Posterior cingulate gyrus (tissue), 11 donors: ENCODE measurements around the gene AR.

Experiments
- DNase-seq, 10 donors: peaks; one replicate each; pipeline versions ENCODE4 v3.0.0 to v3.0.0-alpha.2; 2020 to 2021; ENCODE audit warnings: mixed read lengths in 3 of 10
- intact Hi-C: fragments of 100-400 bp; cut with DNase I; formaldehyde crosslinking; loops from one replicate; pipeline ENCODE4 v1.15.1; 2023

AR gene

DNA sequence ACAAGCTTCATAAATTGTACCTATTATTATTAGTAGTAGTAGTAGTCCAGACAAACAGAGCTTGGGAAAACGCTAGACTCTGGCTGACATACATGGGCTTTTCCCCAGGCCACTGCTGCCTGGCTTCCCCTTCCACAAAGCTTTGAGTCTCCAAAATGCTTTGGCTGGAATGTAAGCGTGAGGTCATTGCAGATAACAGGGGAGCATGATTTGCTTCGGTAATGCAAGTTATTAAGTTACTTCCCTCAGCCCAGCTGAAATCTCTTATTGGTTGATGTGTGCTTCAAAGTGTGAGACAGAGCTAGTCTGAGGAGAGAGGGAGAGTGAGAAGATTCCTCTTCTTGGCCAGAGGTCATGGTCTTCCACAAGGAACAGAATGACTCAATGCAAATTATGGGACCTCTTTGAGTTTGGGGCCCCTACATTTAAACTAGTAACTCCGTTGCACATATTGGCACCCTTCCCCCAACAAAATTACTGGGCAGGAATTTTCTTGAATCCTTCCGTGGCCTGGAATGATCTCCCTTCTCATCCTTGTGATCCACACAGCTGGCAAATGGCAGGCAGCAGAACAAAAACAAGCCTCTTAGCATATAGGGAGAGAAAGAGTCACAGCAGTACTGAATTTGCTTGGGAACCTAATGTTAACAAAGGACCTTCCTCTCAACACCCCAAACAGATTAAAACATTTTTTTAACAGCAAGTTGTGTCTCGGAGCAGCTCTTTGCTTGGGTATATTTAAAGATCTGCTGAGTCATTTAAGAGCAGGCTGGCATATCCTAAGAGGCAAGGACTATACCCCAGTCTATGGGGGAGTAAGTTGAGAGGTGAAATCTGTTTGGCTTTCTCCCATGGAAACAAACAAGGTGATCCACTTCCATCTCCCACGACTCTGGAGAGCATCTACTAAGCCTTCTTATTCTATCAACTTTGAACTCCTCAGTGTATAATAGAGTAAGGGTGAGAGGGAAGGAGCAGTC lies 19.9 kb downstream of the AR start:
- no peak for DNase-seq
- intact Hi-C loops, result no loop called here

GRCh38 chrX:67564475-67564874 lies 20.7 kb downstream of the AR start:
- intact Hi-C loops, result no loop called here
- DNase-seq, result no peak

DNA sequence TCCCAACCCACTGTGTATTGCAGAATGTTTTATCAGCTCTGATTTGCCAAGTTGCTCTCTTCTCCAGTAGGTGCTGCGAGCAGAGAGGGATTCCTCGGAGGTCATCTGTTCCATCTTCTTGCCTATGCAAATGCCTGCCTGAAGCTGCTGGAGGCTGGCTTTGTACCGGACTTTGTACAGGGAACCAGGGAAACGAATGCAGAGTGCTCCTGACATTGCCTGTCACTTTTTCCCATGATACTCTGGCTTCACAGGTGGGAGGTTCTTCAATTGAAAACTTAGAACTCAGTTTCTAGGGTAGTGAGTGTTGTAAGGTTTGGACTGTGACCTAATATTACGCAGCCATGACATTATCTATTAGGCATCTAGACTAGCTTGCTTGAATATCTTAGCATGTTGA lies 24.9 kb downstream of the AR start:
- DNase-seq, result no peak
- intact Hi-C loops, result no loop called here

- intact Hi-C loops, result no loop called here
- DNase-seq, result no peak
These were observed 27.0 kb downstream of the AR start for GRCh38 chrX:67570839-67571238.

DNA sequence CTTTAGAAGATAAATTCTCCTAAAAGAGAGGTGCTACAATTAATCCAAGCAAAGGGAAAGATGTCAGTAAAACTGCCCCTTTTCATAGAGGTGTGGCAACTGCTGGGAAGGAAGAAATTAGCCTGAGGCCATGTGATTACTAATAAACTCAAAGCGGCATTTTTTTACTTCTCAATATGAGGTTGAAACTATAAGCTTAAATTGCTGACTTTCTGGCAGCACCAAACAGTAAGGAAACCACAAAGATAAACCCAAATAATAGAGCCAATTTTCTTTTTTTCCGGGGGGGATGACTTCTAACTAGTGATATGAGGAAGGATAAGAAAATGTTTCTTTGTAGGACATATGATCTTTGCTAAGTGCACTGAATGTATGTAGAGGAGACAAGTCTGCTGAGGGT lies 30.9 kb downstream of the AR start:
- intact Hi-C loops, result no loop called here
- DNase-seq, result no peak

DNA sequence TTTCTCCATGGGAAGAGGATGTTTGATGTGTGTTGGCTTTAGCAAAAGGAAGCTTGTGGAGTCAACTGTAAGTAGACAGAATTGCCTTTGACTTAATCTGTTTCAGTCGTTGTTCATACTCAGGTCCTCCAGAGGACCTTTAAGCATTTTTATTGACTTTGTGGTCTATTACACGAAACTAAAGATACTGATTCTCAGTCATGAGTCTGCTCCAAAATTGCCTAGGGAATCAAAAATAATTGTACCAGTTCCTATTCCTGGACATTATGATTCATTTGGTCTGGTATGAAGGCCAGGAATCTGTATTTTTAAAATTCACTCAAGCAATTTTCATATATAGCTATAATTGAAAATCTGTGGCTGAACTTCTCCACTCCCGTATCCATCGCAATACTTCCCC lies 38.6 kb downstream of the AR start:
- intact Hi-C loops, result no loop called here
- no peak for DNase-seq

DNA sequence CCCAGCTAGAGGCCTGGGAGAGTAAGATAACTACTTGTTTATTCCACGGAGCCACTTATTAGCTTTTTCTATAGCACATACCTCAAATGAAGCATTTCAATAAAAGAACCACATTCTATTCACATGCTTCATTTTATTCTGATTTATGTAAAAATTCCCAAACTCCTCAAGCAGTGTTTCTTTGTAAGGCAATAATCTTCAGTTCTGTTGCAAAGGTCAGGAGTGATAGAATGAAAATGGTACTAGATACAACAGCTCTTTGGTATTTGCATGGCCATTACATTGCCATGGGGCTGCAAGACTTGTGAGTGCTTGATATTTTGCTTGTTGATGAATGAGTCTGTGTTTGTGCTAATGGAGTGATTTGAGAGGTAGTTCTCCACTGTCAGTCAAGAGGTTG lies 39.4 kb downstream of the AR start:
- no peak for DNase-seq
- intact Hi-C loops, result no loop called here

- intact Hi-C loops, result no loop called here
- DNase-seq, result no peak
These were observed 41.6 kb downstream of the AR start for GRCh38 chrX:67585401-67585800.

GRCh38 chrX:67587946-67588624 lies 44.3 kb downstream of the AR start:
- intact Hi-C loops, result no loop called here
- no peak for DNase-seq

GRCh38 chrX:67596839-67597790 lies 53.3 kb downstream of the AR start:
- DNase-seq, result no peak
- intact Hi-C loops, result no loop called here

- intact Hi-C loops, result no loop called here
- no peak for DNase-seq
These were observed 55.7 kb downstream of the AR start for GRCh38 chrX:67599532-67599931.

DNA sequence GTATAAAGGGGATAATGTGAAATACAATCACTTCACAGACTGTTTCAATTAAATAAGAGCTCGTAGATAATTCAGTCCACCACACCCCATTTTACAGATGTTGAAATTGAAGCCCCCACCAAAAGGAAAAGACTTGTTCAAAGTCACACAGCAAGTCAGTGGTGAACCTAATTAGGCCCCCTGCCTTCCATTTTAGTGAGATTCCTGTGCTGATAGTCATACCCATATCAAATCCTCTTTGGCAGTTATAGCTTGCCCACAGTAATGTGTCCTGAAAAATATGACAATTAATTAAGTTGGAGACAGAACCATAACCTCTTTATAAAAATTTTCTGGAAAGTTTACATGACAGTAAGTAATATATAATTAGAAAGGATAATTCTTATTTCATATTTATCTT lies 58.0 kb downstream of the AR start:
- DNase-seq, result no peak
- intact Hi-C loops, result no loop called here

GRCh38 chrX:67604979-67605703 lies 61.3 kb downstream of the AR start:
- no peak for DNase-seq
- intact Hi-C loops, result no loop called here

GRCh38 chrX:67607466-67607865 lies 63.6 kb downstream of the AR start:
- intact Hi-C loops, result no loop called here
- no peak for DNase-seq

GRCh38 chrX:67610282-67610681 lies 66.5 kb downstream of the AR start:
- no peak for DNase-seq
- intact Hi-C loops, result no loop called here

DNA sequence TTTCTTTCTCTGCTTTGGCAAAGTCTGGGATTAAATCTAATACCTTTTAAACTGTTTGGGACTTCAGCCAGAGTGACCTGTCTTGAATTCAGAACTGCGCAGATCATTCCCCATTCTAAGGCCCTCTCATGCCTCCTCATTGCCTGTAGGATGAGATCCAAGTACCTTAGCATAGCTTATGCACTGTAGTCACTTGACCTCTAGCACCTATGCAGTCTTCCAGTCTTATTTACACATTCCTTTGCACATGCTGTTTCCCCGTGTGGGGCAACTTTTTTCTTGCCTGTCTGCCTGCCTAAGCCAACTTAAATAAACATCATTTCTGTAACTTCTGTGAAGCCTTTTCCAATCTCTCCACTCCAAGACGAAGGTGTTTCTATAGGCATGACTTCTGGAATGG lies 68.4 kb downstream of the AR start:
- no peak for DNase-seq
- intact Hi-C loops, result no loop called here

DNA sequence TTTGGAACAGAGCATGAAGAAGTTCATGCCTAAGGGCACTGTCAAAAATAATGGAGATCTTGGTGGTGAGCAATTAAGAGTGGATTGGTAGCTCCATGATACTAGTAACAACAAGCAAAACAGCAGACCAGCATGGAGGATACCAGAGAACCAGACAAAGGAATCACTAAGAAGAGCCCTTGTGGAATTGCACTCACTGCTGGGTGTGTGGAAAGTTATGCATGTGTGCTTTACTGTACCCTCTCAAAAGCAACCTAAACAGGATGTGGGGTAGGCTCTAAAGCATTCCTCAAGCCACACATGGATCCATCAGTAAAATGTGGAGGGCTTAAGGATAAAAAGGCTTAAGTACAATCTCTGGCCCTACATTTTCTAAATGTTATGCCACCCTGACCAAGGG lies 69.5 kb downstream of the AR start:
- no peak for DNase-seq
- intact Hi-C loops, result no loop called here

- DNase-seq, result no peak
- intact Hi-C loops, result no loop called here
These were observed 70.2 kb downstream of the AR start for GRCh38 chrX:67613996-67614395.

GRCh38 chrX:67614423-67614822 lies 70.6 kb downstream of the AR start:
- intact Hi-C loops, result no loop called here
- DNase-seq, result no peak

DNA sequence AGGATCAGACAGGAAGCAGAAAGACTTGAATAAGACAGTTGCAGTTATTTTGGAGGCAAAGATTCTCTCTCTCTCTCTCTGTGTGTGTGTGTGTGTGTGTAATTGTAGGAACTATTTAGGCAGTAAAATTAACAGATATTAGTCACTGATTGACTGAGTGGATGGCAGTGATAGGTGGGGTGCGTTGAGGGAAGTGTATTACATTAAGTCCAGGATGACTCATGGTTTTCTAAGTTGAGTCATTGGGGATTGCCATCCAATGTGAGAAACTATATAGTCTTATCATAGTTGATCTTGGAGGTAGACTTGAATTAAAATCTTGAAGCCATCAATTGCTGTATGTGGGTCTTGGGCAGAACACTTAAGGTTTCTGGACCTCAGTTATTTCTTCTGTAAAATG lies 75.4 kb downstream of the AR start:
- intact Hi-C loops, result no loop called here
- DNase-seq, result no peak
